ENCODE results near the gene CCDC92B.

Gene CCDC92B

GRCh38 chr17:2775206-2775605 is 25.8 kb upstream of the CCDC92B start:
- Histone ChIP-seq H3K4me3 (ENCODE audit: low read length) (no peak overlapping the region), H3K27me3 (ENCODE audit: control insufficient read depth, insufficient read depth, low read length) (peaks cover 42% of the 10 kb centered on the region)

GRCh38 chr17:2770129-2770528 is 20.7 kb upstream of the CCDC92B start:
- H3K27me3 ChIP-seq (ENCODE audit: control insufficient read depth, insufficient read depth, low read length), result peaks cover 6% of the 10 kb centered on the region
- H3K36me3 ChIP-seq (ENCODE audit: control insufficient read depth, insufficient read depth, low read length), result no peaks in the 10 kb centered on the region
- no peak overlapping the region for H3K4me3 ChIP-seq (ENCODE audit: low read length)
- no peak overlapping the region for H3K9ac ChIP-seq (ENCODE audit: low read length)
- no peaks in the 10 kb centered on the region for H3K4me1 ChIP-seq (ENCODE audit: control insufficient read depth, insufficient read depth, low read length)
- no peaks in the 10 kb centered on the region for H3K9me3 ChIP-seq (ENCODE audit: control insufficient read depth, low read length)

More at GRCh38 chr17:2775206-2775605, 25.8 kb upstream of the CCDC92B start:
- Histone ChIP-seq H3K9ac (ENCODE audit: low read length) (no peak overlapping the region), H3K36me3 (ENCODE audit: control insufficient read depth, insufficient read depth, low read length) (no peaks in the 10 kb centered on the region), H3K9me3 (ENCODE audit: control insufficient read depth, low read length) (no peaks in the 10 kb centered on the region), H3K4me1 (ENCODE audit: control insufficient read depth, insufficient read depth, low read length) (peaks cover 8% of the 10 kb centered on the region)

- H3K9me3 ChIP-seq (ENCODE audit: control insufficient read depth, low read length), result no peaks in the 10 kb centered on the region
- no peaks in the 10 kb centered on the region for H3K4me1 ChIP-seq (ENCODE audit: control insufficient read depth, insufficient read depth, low read length)
- H3K27me3 ChIP-seq (ENCODE audit: control insufficient read depth, insufficient read depth, low read length), result peaks cover 19% of the 10 kb centered on the region
- no peak overlapping the region for H3K9ac ChIP-seq (ENCODE audit: low read length)
- H3K36me3 ChIP-seq (ENCODE audit: control insufficient read depth, insufficient read depth, low read length), result no peaks in the 10 kb centered on the region
- H3K4me3 ChIP-seq (ENCODE audit: low read length), result no peak overlapping the region
These were observed 9.4 kb upstream of the CCDC92B start for GRCh38 chr17:2758870-2759269.

DNA sequence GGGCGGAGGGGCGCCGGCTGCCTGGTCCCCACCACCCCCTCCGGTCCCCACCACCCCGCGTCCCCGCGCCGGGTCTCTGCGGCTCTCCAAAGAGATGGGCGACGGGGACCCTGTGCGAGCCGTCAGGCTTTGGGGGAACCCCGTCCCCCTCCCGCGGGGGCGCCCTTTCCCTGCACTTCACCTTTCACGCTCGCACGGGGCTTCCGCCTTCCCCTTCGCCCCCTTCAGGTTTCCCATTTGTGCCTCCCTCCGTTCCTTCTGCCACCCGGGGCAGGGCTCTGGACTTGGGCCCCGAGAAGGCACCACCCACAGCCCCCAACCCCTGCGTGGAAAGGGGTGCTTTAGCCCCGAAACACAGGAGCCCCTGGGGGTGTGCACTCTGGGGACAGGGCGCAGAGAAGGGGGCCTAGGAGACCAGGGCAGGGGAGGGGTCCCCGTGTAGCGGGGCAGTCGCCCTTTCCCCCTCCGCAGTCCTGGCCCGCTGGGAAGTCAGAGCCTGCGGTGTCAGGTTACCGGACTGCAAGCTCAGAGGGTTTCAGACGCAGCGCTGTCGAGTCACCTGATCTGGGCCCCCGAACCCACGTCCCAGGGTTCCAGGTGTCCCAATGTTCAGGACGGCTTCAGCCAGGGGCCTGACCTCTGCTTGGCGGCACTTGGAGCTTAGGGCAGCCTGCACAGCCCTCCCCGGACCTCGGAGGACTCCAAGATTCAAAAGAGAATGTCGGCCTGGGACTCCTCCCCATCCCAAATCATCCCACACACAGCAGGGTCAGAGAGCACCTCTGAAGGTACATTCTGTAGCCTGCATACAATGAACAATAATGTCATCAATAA is 6.7 kb upstream of the CCDC92B start:
- H3K4me1 ChIP-seq (ENCODE audit: control insufficient read depth, insufficient read depth, low read length), result no peaks in the 10 kb centered on the region
- no peaks in the 10 kb centered on the region for H3K36me3 ChIP-seq (ENCODE audit: control insufficient read depth, insufficient read depth, low read length)
- H3K9ac ChIP-seq (ENCODE audit: low read length), result no peak overlapping the region
- H3K27me3 ChIP-seq (ENCODE audit: control insufficient read depth, insufficient read depth, low read length), result peaks cover 26% of the 10 kb centered on the region
- no peaks in the 10 kb centered on the region for H3K9me3 ChIP-seq (ENCODE audit: control insufficient read depth, low read length)
- H3K4me3 ChIP-seq (ENCODE audit: low read length), result no peak overlapping the region

GRCh38 chr17:2751491-2751890 is 2.0 kb upstream of the CCDC92B start:
- no peak overlapping the region for H3K4me3 ChIP-seq (ENCODE audit: low read length)
- no peaks in the 10 kb centered on the region for H3K4me1 ChIP-seq (ENCODE audit: control insufficient read depth, insufficient read depth, low read length)
- peaks cover 39% of the 10 kb centered on the region for H3K27me3 ChIP-seq (ENCODE audit: control insufficient read depth, insufficient read depth, low read length)
- H3K36me3 ChIP-seq (ENCODE audit: control insufficient read depth, insufficient read depth, low read length), result no peaks in the 10 kb centered on the region
- no peaks in the 10 kb centered on the region for H3K9me3 ChIP-seq (ENCODE audit: control insufficient read depth, low read length)
- H3K9ac ChIP-seq (ENCODE audit: low read length), result no peak overlapping the region

GRCh38 chr17:2750721-2751120 is 1.3 kb upstream of the CCDC92B start:
- Histone ChIP-seq H3K9me3 (ENCODE audit: control insufficient read depth, low read length) (no peaks in the 10 kb centered on the region), H3K4me1 (ENCODE audit: control insufficient read depth, insufficient read depth, low read length) (no peaks in the 10 kb centered on the region), H3K4me3 (ENCODE audit: low read length) (no peak overlapping the region), H3K27me3 (ENCODE audit: control insufficient read depth, insufficient read depth, low read length) (peaks cover 35% of the 10 kb centered on the region), H3K36me3 (ENCODE audit: control insufficient read depth, insufficient read depth, low read length) (no peaks in the 10 kb centered on the region), H3K9ac (ENCODE audit: low read length) (no peak overlapping the region)

GRCh38 chr17:2749784-2750181 is 331 bp upstream of the CCDC92B start:
- Histone ChIP-seq H3K9me3 (ENCODE audit: control insufficient read depth, low read length) (no peaks in the 10 kb centered on the region), H3K36me3 (ENCODE audit: control insufficient read depth, insufficient read depth, low read length) (no peaks in the 10 kb centered on the region), H3K9ac (ENCODE audit: low read length) (no peak overlapping the region), H3K4me3 (ENCODE audit: low read length) (no peak overlapping the region), H3K4me1 (ENCODE audit: control insufficient read depth, insufficient read depth, low read length) (no peaks in the 10 kb centered on the region), H3K27me3 (ENCODE audit: control insufficient read depth, insufficient read depth, low read length) (peaks cover 35% of the 10 kb centered on the region)

GRCh38 chr17:2745317-2746037 is 4.0 kb downstream of the CCDC92B start:
- Histone ChIP-seq H3K4me3 (ENCODE audit: low read length) (no peak overlapping the region), H3K36me3 (ENCODE audit: control insufficient read depth, insufficient read depth, low read length) (no peaks in the 10 kb centered on the region), H3K9ac (ENCODE audit: low read length) (no peak overlapping the region), H3K4me1 (ENCODE audit: control insufficient read depth, insufficient read depth, low read length) (no peaks in the 10 kb centered on the region), H3K9me3 (ENCODE audit: control insufficient read depth, low read length) (no peaks in the 10 kb centered on the region), H3K27me3 (ENCODE audit: control insufficient read depth, insufficient read depth, low read length) (peaks cover 23% of the 10 kb centered on the region)

DNA sequence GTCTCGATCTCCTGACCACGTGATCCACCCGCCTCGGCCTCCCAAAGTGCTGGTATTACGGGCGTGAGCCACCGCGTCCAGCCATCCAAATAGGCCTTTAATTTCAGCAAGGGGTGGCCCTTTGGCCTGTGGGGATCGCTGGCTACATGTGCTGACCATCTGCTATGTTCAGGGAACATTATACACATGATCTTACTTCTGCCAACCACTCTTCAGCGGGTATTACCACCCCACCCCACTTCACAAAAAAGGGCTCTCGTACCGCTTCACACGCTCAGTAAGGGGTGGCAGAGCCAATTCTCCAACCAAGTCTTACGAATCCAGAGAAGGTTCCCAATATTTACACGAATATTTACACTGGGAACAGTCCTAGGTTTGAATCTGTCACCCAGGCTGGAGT is 11.8 kb downstream of the CCDC92B start:
- Histone ChIP-seq H3K4me3 (ENCODE audit: low read length) (no peak overlapping the region), H3K9ac (ENCODE audit: low read length) (no peak overlapping the region), H3K36me3 (ENCODE audit: control insufficient read depth, insufficient read depth, low read length) (no peaks in the 10 kb centered on the region), H3K9me3 (ENCODE audit: control insufficient read depth, low read length) (no peaks in the 10 kb centered on the region), H3K4me1 (ENCODE audit: control insufficient read depth, insufficient read depth, low read length) (no peaks in the 10 kb centered on the region), H3K27me3 (ENCODE audit: control insufficient read depth, insufficient read depth, low read length) (no peaks in the 10 kb centered on the region)

- H3K9me3 ChIP-seq (ENCODE audit: control insufficient read depth, low read length), result no peaks in the 10 kb centered on the region
- no peak overlapping the region for H3K9ac ChIP-seq (ENCODE audit: low read length)
- H3K36me3 ChIP-seq (ENCODE audit: control insufficient read depth, insufficient read depth, low read length), result no peaks in the 10 kb centered on the region
- H3K27me3 ChIP-seq (ENCODE audit: control insufficient read depth, insufficient read depth, low read length), result no peaks in the 10 kb centered on the region
- no peaks in the 10 kb centered on the region for H3K4me1 ChIP-seq (ENCODE audit: control insufficient read depth, insufficient read depth, low read length)
- no peak overlapping the region for H3K4me3 ChIP-seq (ENCODE audit: low read length)
These were observed 12.5 kb downstream of the CCDC92B start for GRCh38 chr17:2736956-2737355.

GRCh38 chr17:2735896-2736295 is 13.6 kb downstream of the CCDC92B start:
- no peaks in the 10 kb centered on the region for H3K9me3 ChIP-seq (ENCODE audit: control insufficient read depth, low read length)
- no peak overlapping the region for H3K4me3 ChIP-seq (ENCODE audit: low read length)
- H3K9ac ChIP-seq (ENCODE audit: low read length), result no peak overlapping the region
- H3K36me3 ChIP-seq (ENCODE audit: control insufficient read depth, insufficient read depth, low read length), result no peaks in the 10 kb centered on the region
- no peaks in the 10 kb centered on the region for H3K27me3 ChIP-seq (ENCODE audit: control insufficient read depth, insufficient read depth, low read length)
- H3K4me1 ChIP-seq (ENCODE audit: control insufficient read depth, insufficient read depth, low read length), result no peaks in the 10 kb centered on the region

- Histone ChIP-seq H3K9ac (ENCODE audit: low read length) (no peak overlapping the region), H3K4me1 (ENCODE audit: control insufficient read depth, insufficient read depth, low read length) (no peaks in the 10 kb centered on the region), H3K9me3 (ENCODE audit: control insufficient read depth, low read length) (no peaks in the 10 kb centered on the region), H3K4me3 (ENCODE audit: low read length) (no peak overlapping the region), H3K36me3 (ENCODE audit: control insufficient read depth, insufficient read depth, low read length) (no peaks in the 10 kb centered on the region), H3K27me3 (ENCODE audit: control insufficient read depth, insufficient read depth, low read length) (no peaks in the 10 kb centered on the region)
These were observed 14.5 kb downstream of the CCDC92B start for GRCh38 chr17:2734939-2735338.
